HCT116 (cell line): Measurements from ENCODE around the gene ZNF653. TPM values are rescaled to one million over a fixed set of nuclear protein-coding genes. Genes with fewer than 3 reads are reported as not detected.

Experiments used
- ATAC-seq: fragments of 200-7000 bp; cut with Tn5 transposase; 2 replicates; pipeline ENCODE4 v1.9.1; 2020; ENCODE audit warnings: mild to moderate bottlenecking, moderate library complexity
- BruUV-seq: library from RNA; stranded (reverse); fragments of 400-500 nt; replicated peaks from 2 replicates; lab custom pipeline; 2021; lab: Mats Ljungman, UMichigan
- CTCF ChIA-PET: fragments of 300-600 bp; sonication (Branson Sonifier 250); formaldehyde crosslinking; loops from one replicate; lab custom pipeline; 2021; ENCODE audit warnings: antibody characterized with exemption; lab: Charles Lee
- POLR2A ChIA-PET: fragments of 300-600, 350-600 bp; sonication (Branson Sonifier 250); formaldehyde crosslinking; loops from one replicate; lab custom pipeline; 2021; ENCODE audit warnings: antibody characterized with exemption; lab: Charles Lee
- RAD21 ChIA-PET, 2 experiments: fragments of 300-600 bp; sonication (Branson Sonifier 250); formaldehyde crosslinking; loops; one replicate each; lab custom pipeline; 2023; ENCODE audit warnings: low total read pairs in 2 of 2; ENCODE audit not compliant: uncharacterized antibody in 2 of 2, unreplicated experiment in 2 of 2, low non-redundant PET in 1 of 2; lab: Charles Lee
- DNase-seq: peaks from one replicate; pipeline ENCODE4 v3.0.0-alpha.2; 2010; ENCODE audit warnings: low read depth, low spot score
- H2AFZ ChIP-seq: fragments of 200-600 bp; shearing (Covaris generic), sonication (generic); 2 replicates; pipeline ENCODE4 v1.6.1; 2017; ENCODE audit warnings: low read depth, mixed run types, mixed read lengths, antibody characterized with exemption, low read length; ENCODE audit not compliant: poor library complexity, severe bottlenecking
- H3K27ac ChIP-seq: 2 replicates; pipeline ENCODE4 v1.5.1; 2012; ENCODE audit warnings: low read depth, low read length
- H3K27me3 ChIP-seq: fragments of 200-600 bp; sonication (generic); 2 replicates; pipeline ENCODE4 v1.6.1; 2016; ENCODE audit warnings: mixed run types, low read length, mixed read lengths; ENCODE audit not compliant: insufficient read depth
- H3K36me3 ChIP-seq, 2 experiments: fragments of 200-500 bp in 1 of 2; fragments of 200-600 bp in 1 of 2; sonication (Bioruptor generic) in 1 of 2; sonication (generic) in 1 of 2; 2 replicates each; pipeline versions ENCODE4 v1.5.1 to v1.6.1; 2014 to 2016; ENCODE audit warnings: low read length in 2 of 2, inconsistent platforms in 1 of 2, mixed read lengths in 1 of 2, mixed run types in 1 of 2; ENCODE audit not compliant: insufficient read depth in 2 of 2, control insufficient read depth in 1 of 2
- H3K4me1 ChIP-seq, 2 experiments: fragments of 200-600 bp in 1 of 2; sonication (generic) in 1 of 2; 2 replicates each; pipeline versions ENCODE4 v1.5.1 to v1.6.1; 2012 to 2017; ENCODE audit warnings: low read length in 2 of 2, inconsistent platforms in 1 of 2, mild to moderate bottlenecking in 1 of 2, mixed read lengths in 1 of 2, mixed run types in 1 of 2, moderate library complexity in 1 of 2; ENCODE audit not compliant: insufficient read depth in 2 of 2, control insufficient read depth in 1 of 2
- H3K4me2 ChIP-seq: fragments of 200-600 bp; sonication (generic); 2 replicates; pipeline ENCODE4 v1.6.1; 2017; ENCODE audit warnings: mixed run types, low read length, mixed read lengths
- H3K4me3 ChIP-seq, 2 experiments: fragments of 200-600 bp in 1 of 2; sonication (generic) in 1 of 2; replicated peaks in 1 of 2; 2 replicates each; pipeline ENCODE4 v1.5.1; 2011 to 2016; ENCODE audit warnings: low read length in 2 of 2, control low read depth in 1 of 2, low read depth in 1 of 2, mild to moderate bottlenecking in 1 of 2, mixed read lengths in 1 of 2, mixed run types in 1 of 2
- H3K79me2 ChIP-seq: fragments of 200-600 bp; sonication (generic); 2 replicates; pipeline ENCODE4 v1.6.1; 2017; ENCODE audit warnings: mild to moderate bottlenecking, mixed run types, low read length, moderate library complexity, mixed read lengths; ENCODE audit not compliant: insufficient read depth
- H3K9ac ChIP-seq: fragments of 200-600 bp; sonication (generic); 2 replicates; pipeline ENCODE4 v1.6.1; 2016; ENCODE audit warnings: low read length, mixed read lengths
- H3K9me2 ChIP-seq: fragments of 200-600 bp; sonication (generic), shearing (Covaris generic); 2 replicates; pipeline ENCODE4 v1.6.1; 2017; ENCODE audit warnings: mixed run types, mild to moderate bottlenecking, moderate library complexity; ENCODE audit not compliant: insufficient read depth
- H3K9me3 ChIP-seq, 2 experiments: fragments of 200-500 bp in 1 of 2; fragments of 200-600 bp in 1 of 2; sonication (Bioruptor generic) in 1 of 2; sonication (generic) in 1 of 2; 2 replicates each; pipeline ENCODE4 v1.6.1; 2014 to 2017; ENCODE audit warnings: low read length in 2 of 2, mixed read lengths in 2 of 2, inconsistent platforms in 1 of 2, low read depth in 1 of 2, mild to moderate bottlenecking in 1 of 2, mixed run types in 1 of 2, moderate library complexity in 1 of 2; ENCODE audit not compliant: control insufficient read depth in 1 of 2, insufficient read depth in 1 of 2
- H4K20me1 ChIP-seq: fragments of 200-600 bp; sonication (generic), shearing (Covaris generic); 2 replicates; pipeline ENCODE4 v1.6.1; 2017; ENCODE audit warnings: mixed run types, mild to moderate bottlenecking, moderate library complexity; ENCODE audit not compliant: insufficient read depth
- CEBPB ChIP-seq: IDR thresholded peaks from 2 replicates; pipeline ENCODE4 v1.6.1; 2012; ENCODE audit warnings: low read depth
- EGR1 ChIP-seq: IDR thresholded peaks from 2 replicates; pipeline ENCODE4 v1.6.1; 2012; ENCODE audit warnings: low read depth
- ELF1 ChIP-seq: IDR thresholded peaks from 2 replicates; pipeline ENCODE4 v1.6.1; 2012; ENCODE audit warnings: low read depth, borderline replicate concordance
- EZH2 ChIP-seq: fragments of 200-600 bp; sonication (generic); IDR thresholded peaks from 2 replicates; pipeline ENCODE4 v1.6.1; 2017; ENCODE audit warnings: antibody characterized with exemption, mixed run types
- EZH2phosphoT487 ChIP-seq: fragments of 200-600 bp; IDR thresholded peaks from 2 replicates; pipeline ENCODE4 v1.6.1; 2018; ENCODE audit warnings: antibody characterized with exemption, borderline replicate concordance
- FOSL1 ChIP-seq: IDR thresholded peaks from 2 replicates; pipeline ENCODE4 v1.6.1; 2012; ENCODE audit warnings: low read depth
- POLR2A ChIP-seq: IDR thresholded peaks from 2 replicates; pipeline ENCODE4 v1.7.0; 2011; ENCODE audit warnings: borderline replicate concordance; ENCODE audit not compliant: insufficient read depth, insufficient read length; ENCODE audit errors: extremely low read depth
- POLR2AphosphoS5 ChIP-seq: IDR thresholded peaks from 2 replicates; pipeline ENCODE4 v1.6.1; 2011; ENCODE audit warnings: mild to moderate bottlenecking, low read depth, low read length, moderate library complexity
- RAD21 ChIP-seq: IDR thresholded peaks from 2 replicates; pipeline ENCODE4 v1.6.1; 2012; ENCODE audit warnings: low read depth, mild to moderate bottlenecking
- SIN3A ChIP-seq: IDR thresholded peaks from 2 replicates; pipeline ENCODE4 v1.6.1; 2012; ENCODE audit warnings: low read depth
- SP1 ChIP-seq: IDR thresholded peaks from 2 replicates; pipeline ENCODE4 v1.6.1; 2012; ENCODE audit warnings: low read depth
- SRF ChIP-seq: IDR thresholded peaks from 2 replicates; pipeline ENCODE4 v1.6.1; 2012; ENCODE audit warnings: low read depth
- TCF7L2 ChIP-seq: IDR thresholded peaks from 2 replicates; pipeline ENCODE4 v1.7.0; 2011; ENCODE audit warnings: borderline replicate concordance, inconsistent platforms; ENCODE audit not compliant: insufficient read depth, insufficient read length; ENCODE audit errors: extremely low read depth
- YY1 ChIP-seq: IDR thresholded peaks from 2 replicates; pipeline ENCODE4 v1.6.1; 2011; ENCODE audit warnings: low read length, low read depth, moderate library complexity, mild to moderate bottlenecking; ENCODE audit not compliant: insufficient replicate concordance; ENCODE audit errors: extremely low read depth
- ZFX ChIP-seq: fragments of 450-650 bp; IDR thresholded peaks from 2 replicates; pipeline ENCODE4 v1.6.1; 2017
- intact Hi-C: fragments of 100-400 bp; cut with micrococcal nuclease; formaldehyde crosslinking; loops from 2 replicates; pipeline ENCODE4 v1.10.0; 2022
- total RNA-seq: library from RNA; stranded (reverse); gene quantifications from one replicate; pipeline ENCODE4 v1.2.1, GENCODE V29; 2021; ENCODE audit not compliant: unreplicated experiment
- TF ChIP-seq, protein P1 (sequence below): IDR thresholded peaks from 2 replicates; pipeline ENCODE4 v1.6.1; 2012
- TF ChIP-seq, protein P2 (sequence below): IDR thresholded peaks from 2 replicates; pipeline ENCODE4 v1.6.1; 2012; ENCODE audit warnings: low read depth
- TF ChIP-seq, protein P3 (sequence below): IDR thresholded peaks from 2 replicates; pipeline ENCODE4 v1.6.1; 2011; ENCODE audit warnings: mild to moderate bottlenecking, low read length, moderate library complexity; ENCODE audit not compliant: insufficient replicate concordance; ENCODE audit errors: extremely low read depth
- TF ChIP-seq, protein P4 (sequence below), 3 experiments: fragments of 200-600 bp in 1 of 3; sonication (generic) in 1 of 3; IDR thresholded peaks in 2 of 3; conservative IDR thresholded peaks in 1 of 3; 2 replicates each; pipeline ENCODE4 v1.5.1; 2012 to 2017; ENCODE audit warnings: low read depth in 2 of 3, low read length in 2 of 3, antibody characterized with exemption in 1 of 3, borderline replicate concordance in 1 of 3, control low read depth in 1 of 3, mild to moderate bottlenecking in 1 of 3, mixed read lengths in 1 of 3, mixed run types in 1 of 3, moderate library complexity in 1 of 3; ENCODE audit not compliant: insufficient read depth in 1 of 3
- TF ChIP-seq, protein P5 (sequence below): IDR thresholded peaks from 2 replicates; pipeline ENCODE4 v1.6.1; 2012

Gene ZNF653
- total RNA-seq, 1 experiment from 2014 or later, result 16.1 TPM

DNA sequence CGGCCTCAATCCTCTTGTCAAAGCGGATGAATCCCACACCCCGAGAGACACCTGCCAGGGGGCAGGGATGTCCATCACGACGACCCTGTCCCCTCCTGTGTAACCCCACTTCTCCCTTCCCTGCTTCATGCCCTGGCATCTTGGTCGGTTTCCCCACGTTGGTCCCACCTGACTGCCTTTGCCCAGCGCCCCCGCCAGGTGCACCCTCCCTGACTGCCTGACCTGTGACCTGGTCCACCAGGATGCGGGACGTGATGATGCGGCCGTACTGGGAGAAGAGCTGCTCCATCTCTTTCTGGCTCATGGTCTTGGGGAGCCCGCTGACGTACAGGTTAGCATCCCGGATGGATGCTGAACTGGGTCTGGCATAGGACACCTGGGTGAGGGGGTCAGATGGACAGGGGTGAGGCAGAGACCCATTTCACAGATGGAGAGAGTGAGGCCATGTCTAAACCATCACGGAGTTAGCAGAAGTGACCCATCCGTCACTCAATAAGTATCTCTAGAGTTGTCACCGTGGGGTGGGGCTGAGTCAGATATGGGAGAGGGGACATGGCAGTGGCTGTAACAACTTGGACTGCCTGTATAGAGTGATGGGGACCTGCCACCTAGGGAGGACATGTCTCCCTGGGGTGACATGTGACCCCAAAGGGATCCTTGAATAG lies 47.3 kb downstream of the ZNF653 start:
- no peak for TF ChIP-seq YY1
- TF ChIP-seq, protein P1, sequence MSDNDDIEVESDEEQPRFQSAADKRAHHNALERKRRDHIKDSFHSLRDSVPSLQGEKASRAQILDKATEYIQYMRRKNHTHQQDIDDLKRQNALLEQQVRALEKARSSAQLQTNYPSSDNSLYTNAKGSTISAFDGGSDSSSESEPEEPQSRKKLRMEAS, result no peak
- no peak for TF ChIP-seq EGR1
- TF ChIP-seq POLR2AphosphoS5, result no peak
- no peak for TF ChIP-seq EZH2phosphoT487
- TF ChIP-seq FOSL1, result no peak
- TF ChIP-seq TCF7L2, result no peak
- TF ChIP-seq CEBPB, result no peak
- TF ChIP-seq, protein P2, sequence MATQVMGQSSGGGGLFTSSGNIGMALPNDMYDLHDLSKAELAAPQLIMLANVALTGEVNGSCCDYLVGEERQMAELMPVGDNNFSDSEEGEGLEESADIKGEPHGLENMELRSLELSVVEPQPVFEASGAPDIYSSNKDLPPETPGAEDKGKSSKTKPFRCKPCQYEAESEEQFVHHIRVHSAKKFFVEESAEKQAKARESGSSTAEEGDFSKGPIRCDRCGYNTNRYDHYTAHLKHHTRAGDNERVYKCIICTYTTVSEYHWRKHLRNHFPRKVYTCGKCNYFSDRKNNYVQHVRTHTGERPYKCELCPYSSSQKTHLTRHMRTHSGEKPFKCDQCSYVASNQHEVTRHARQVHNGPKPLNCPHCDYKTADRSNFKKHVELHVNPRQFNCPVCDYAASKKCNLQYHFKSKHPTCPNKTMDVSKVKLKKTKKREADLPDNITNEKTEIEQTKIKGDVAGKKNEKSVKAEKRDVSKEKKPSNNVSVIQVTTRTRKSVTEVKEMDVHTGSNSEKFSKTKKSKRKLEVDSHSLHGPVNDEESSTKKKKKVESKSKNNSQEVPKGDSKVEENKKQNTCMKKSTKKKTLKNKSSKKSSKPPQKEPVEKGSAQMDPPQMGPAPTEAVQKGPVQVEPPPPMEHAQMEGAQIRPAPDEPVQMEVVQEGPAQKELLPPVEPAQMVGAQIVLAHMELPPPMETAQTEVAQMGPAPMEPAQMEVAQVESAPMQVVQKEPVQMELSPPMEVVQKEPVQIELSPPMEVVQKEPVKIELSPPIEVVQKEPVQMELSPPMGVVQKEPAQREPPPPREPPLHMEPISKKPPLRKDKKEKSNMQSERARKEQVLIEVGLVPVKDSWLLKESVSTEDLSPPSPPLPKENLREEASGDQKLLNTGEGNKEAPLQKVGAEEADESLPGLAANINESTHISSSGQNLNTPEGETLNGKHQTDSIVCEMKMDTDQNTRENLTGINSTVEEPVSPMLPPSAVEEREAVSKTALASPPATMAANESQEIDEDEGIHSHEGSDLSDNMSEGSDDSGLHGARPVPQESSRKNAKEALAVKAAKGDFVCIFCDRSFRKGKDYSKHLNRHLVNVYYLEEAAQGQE, result no peak
- TF ChIP-seq POLR2A, result no peak
- no peak for TF ChIP-seq SRF
- TF ChIP-seq RAD21, result no peak
- TF ChIP-seq SIN3A, result no peak
- TF ChIP-seq EZH2, result no peak
- no peak for TF ChIP-seq SP1
- no peak for TF ChIP-seq ELF1
- TF ChIP-seq, protein P3, sequence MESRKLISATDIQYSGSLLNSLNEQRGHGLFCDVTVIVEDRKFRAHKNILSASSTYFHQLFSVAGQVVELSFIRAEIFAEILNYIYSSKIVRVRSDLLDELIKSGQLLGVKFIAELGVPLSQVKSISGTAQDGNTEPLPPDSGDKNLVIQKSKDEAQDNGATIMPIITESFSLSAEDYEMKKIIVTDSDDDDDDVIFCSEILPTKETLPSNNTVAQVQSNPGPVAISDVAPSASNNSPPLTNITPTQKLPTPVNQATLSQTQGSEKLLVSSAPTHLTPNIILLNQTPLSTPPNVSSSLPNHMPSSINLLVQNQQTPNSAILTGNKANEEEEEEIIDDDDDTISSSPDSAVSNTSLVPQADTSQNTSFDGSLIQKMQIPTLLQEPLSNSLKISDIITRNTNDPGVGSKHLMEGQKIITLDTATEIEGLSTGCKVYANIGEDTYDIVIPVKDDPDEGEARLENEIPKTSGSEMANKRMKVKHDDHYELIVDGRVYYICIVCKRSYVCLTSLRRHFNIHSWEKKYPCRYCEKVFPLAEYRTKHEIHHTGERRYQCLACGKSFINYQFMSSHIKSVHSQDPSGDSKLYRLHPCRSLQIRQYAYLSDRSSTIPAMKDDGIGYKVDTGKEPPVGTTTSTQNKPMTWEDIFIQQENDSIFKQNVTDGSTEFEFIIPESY, result no peak
- TF ChIP-seq, protein P4, sequence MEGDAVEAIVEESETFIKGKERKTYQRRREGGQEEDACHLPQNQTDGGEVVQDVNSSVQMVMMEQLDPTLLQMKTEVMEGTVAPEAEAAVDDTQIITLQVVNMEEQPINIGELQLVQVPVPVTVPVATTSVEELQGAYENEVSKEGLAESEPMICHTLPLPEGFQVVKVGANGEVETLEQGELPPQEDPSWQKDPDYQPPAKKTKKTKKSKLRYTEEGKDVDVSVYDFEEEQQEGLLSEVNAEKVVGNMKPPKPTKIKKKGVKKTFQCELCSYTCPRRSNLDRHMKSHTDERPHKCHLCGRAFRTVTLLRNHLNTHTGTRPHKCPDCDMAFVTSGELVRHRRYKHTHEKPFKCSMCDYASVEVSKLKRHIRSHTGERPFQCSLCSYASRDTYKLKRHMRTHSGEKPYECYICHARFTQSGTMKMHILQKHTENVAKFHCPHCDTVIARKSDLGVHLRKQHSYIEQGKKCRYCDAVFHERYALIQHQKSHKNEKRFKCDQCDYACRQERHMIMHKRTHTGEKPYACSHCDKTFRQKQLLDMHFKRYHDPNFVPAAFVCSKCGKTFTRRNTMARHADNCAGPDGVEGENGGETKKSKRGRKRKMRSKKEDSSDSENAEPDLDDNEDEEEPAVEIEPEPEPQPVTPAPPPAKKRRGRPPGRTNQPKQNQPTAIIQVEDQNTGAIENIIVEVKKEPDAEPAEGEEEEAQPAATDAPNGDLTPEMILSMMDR (IDR thresholded peaks at IDR 0.05 in 2 of 3, conservative IDR thresholded peaks at IDR 0.05 in 1 of 3; ENCODE audit: borderline replicate concordance in 1 of 3, insufficient read depth in 1 of 3, low read depth in 2 of 3, low read length in 2 of 3), result no peak
- TF ChIP-seq, protein P5, sequence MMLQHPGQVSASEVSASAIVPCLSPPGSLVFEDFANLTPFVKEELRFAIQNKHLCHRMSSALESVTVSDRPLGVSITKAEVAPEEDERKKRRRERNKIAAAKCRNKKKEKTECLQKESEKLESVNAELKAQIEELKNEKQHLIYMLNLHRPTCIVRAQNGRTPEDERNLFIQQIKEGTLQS, result no peak
- no peak for TF ChIP-seq ZFX
- DNase-seq (no peak), ATAC-seq (no peak)
- Histone ChIP-seq H3K79me2 (no peaks in the 10 kb centered on the region), H3K27ac (no peak overlapping the region), H3K4me2 (no peak overlapping the region), H3K27me3 (no peaks in the 10 kb centered on the region), H3K4me1 (no peaks in the 10 kb centered on the region), H3K9ac (no peak overlapping the region), H3K9me3 (no peaks in the 10 kb centered on the region), H3K4me3 (no peak overlapping the region), H4K20me1 (no peaks in the 10 kb centered on the region), H2AFZ (no peak overlapping the region), H3K9me2 (no peaks in the 10 kb centered on the region), H3K36me3 (no peaks in the 10 kb centered on the region)
- ChIA-PET RAD21 (no interaction called here), POLR2A (no interaction called here), CTCF (no interaction called here)
- BruUV-seq, result no TSS peak
- intact Hi-C loops, result no loop called here
